Activated naive CD8-positive, alpha-beta T cell treated with anti-CD3 and anti-CD28 coated beads, Interleukin-2, amount 10 ng/mL, durations not matched to agents 7 days and 5 days (primary cell): ENCODE measurements around the gene C12orf42. TPM values are rescaled to one million over a fixed set of nuclear protein-coding genes. Genes with fewer than 3 reads are reported as not detected.

ENCODE experiments used
- ATAC-seq: fragments of 150-1000 bp; cut with Tn5 transposase; one replicate; pipeline ENCODE4 v1.10.0; 2021; ENCODE audit warnings: low read depth, moderate library complexity
- POLR2A ChIA-PET: fragments of 350-600 bp; sonication (Branson Sonifier 250); formaldehyde crosslinking; loops from one replicate; lab custom pipeline; 2021; ENCODE audit warnings: antibody characterized with exemption; lab: Charles Lee
- DNase-seq: peaks from one replicate; pipeline ENCODE4 v3.0.0; 2021
- H3K27ac Mint-ChIP-seq: one replicate; pipeline ENCODE4 v1.8.0; 2022; ENCODE audit warnings: mild to moderate bottlenecking, mixed read lengths
- H3K27me3 Mint-ChIP-seq: one replicate; pipeline ENCODE4 v1.8.0; 2022; ENCODE audit warnings: mild to moderate bottlenecking, moderate library complexity, mixed read lengths
- H3K36me3 Mint-ChIP-seq: one replicate; pipeline ENCODE4 v1.8.0; 2021; ENCODE audit warnings: mild to moderate bottlenecking, mixed read lengths
- H3K4me1 Mint-ChIP-seq: one replicate; pipeline ENCODE4 v1.8.0; 2021; ENCODE audit warnings: mixed read lengths
- H3K4me3 Mint-ChIP-seq: one replicate; pipeline ENCODE4 v1.8.0; 2022; ENCODE audit warnings: mild to moderate bottlenecking, moderate library complexity, mixed read lengths
- H3K9me3 Mint-ChIP-seq: one replicate; pipeline ENCODE4 v1.8.0; 2021; ENCODE audit warnings: mixed read lengths
- total RNA-seq, 2 experiments: library from RNA; stranded (reverse); gene quantifications; one replicate each; pipeline ENCODE4 v1.2.3, GENCODE V29; 2021

Gene C12orf42
- total RNA-seq, 2 experiments from 2014 or later: 4.8 to 5.4 TPM

DNA sequence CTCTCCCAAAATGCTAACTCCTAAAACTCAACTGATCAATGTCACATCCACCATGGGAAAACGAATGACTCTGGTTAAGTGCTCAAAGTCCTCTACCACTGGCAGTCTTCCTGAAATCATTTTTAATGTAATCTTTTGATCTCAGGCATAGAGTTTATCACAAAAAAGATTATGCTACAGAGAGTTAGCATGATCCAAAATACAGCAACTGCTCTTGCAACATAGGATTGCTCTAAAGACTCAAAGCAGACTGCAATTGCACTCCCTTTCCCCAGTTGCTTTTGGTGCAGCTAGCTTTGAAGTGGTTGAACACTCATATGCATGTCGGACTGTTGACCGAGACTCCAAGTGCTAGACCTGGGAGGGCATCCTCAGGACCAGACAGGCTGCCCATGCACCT, 109.3 kb downstream of the C12orf42 start:
- Mint-ChIP-seq H3K9me3 (peaks cover 3% of the 10 kb centered on the region), H3K36me3 (no peaks in the 10 kb centered on the region), H3K27me3 (no peaks in the 10 kb centered on the region), H3K4me1 (no peaks in the 10 kb centered on the region), H3K4me3 (no peak overlapping the region), H3K27ac (no peak overlapping the region)
- DNase-seq: no peak
- ATAC-seq: no peak
- POLR2A ChIA-PET: no interaction called here

DNA sequence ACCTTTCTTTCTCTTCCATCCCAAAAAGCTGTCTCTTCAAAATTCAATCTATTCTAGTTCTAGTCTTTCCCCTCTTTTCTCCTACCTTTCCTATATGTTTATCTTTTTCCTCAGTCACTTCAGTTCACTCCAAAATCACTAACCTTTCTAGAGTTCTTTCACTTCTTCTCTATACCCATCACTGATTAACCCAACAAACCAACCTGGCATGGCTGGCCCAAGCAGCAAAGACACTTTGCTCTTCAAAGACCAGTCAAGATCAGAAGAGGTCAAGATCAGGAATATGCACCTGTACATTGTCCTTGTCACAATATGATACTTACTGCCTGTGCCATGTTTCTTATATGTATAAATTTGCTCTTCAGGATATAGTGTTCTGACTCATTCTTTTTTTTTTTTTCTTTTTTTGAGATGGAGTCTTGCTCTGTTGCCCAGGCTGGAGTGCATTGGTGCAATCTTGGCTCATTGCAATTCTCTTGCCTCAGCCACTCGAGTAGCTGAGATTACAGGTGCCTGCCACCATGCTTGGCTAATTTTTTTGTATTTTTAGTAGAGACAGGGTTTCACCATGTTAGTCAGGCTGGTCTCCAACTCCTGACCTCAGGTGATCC, 112.9 kb downstream of the C12orf42 start:
- Mint-ChIP-seq H3K4me3 (no peak overlapping the region), H3K4me1 (no peaks in the 10 kb centered on the region), H3K27ac (no peak overlapping the region), H3K36me3 (no peaks in the 10 kb centered on the region), H3K9me3 (no peaks in the 10 kb centered on the region), H3K27me3 (no peaks in the 10 kb centered on the region)
- DNase-seq (no peak), ATAC-seq (no peak)
- POLR2A ChIA-PET: no interaction called here

DNA sequence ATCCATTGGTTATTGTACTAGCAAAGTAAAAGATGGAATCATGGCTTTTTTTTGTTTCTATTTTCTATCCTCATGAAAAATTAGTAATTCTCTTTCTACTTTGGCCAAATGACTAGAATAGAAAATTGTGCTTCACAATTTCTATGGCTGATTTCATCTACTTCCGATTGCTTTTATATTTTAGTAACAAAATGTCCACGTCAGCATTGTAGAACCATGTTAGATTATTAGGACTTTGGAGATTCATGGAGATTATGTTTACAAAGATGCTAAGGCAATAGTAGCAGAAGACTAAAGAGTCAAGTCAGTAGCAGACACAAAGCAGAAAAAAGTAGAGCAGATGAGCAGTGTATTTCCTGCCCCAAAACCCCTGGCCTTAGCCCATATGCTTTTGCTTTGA, 113.6 kb downstream of the C12orf42 start:
- no peak overlapping the region for H3K27ac Mint-ChIP-seq
- no peaks in the 10 kb centered on the region for H3K4me1 Mint-ChIP-seq
- H3K4me3 Mint-ChIP-seq: no peak overlapping the region
- DNase-seq: no peak
- H3K36me3 Mint-ChIP-seq: no peaks in the 10 kb centered on the region
- no peaks in the 10 kb centered on the region for H3K9me3 Mint-ChIP-seq
- ATAC-seq: no peak
- POLR2A ChIA-PET: no interaction called here
- no peaks in the 10 kb centered on the region for H3K27me3 Mint-ChIP-seq

DNA sequence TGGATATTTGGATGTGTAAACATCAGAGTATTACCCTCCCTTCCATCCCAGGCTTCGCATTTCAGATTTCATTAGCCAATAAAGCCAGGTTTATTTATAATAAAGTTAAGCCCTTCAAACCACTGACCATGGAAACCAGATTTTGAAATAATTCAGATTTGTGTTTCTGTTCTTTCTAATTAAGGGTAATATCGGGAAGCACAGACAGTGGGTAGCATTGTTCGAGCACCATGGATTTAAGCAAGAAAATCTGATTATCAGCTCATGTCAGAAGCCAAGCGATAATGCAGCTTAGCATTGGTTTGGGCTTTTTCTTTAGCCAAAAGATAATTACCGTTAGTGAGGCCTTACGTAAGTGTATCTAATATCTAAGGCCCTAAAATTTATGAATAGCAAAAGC, 116.1 kb downstream of the C12orf42 start:
- H3K9me3 Mint-ChIP-seq: no peaks in the 10 kb centered on the region
- no peak overlapping the region for H3K27ac Mint-ChIP-seq
- POLR2A ChIA-PET: no interaction called here
- peaks cover 3% of the 10 kb centered on the region for H3K36me3 Mint-ChIP-seq
- H3K4me1 Mint-ChIP-seq: no peaks in the 10 kb centered on the region
- H3K4me3 Mint-ChIP-seq: no peak overlapping the region
- ATAC-seq (no peak), DNase-seq (no peak)
- H3K27me3 Mint-ChIP-seq: no peaks in the 10 kb centered on the region

DNA sequence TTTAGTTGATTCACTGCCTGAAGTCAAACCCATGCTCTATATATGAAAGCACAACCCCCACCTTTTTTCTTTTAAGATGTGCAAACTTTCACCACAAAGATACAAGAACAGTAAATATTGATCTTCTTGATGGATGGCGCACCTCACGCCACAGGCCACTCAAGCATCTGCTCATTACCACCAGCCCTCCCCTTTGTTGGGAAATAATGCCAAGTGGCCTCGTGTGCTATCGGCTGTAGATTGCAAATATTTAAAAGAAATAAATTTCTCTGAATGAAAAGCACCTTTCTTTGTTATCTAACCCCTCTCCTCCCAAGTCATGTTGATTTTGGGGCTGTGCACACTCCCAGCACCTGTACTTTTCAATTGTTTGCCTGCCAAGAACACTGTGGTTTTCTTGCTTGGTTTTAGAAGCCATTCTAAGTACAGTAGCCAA, 122.7 kb downstream of the C12orf42 start:
- POLR2A ChIA-PET: no interaction called here
- H3K36me3 Mint-ChIP-seq: peaks cover 3% of the 10 kb centered on the region
- no peaks in the 10 kb centered on the region for H3K27me3 Mint-ChIP-seq
- DNase-seq (no peak), ATAC-seq (no peak)
- H3K4me1 Mint-ChIP-seq: no peaks in the 10 kb centered on the region
- H3K9me3 Mint-ChIP-seq: peaks cover 4% of the 10 kb centered on the region
- no peak overlapping the region for H3K27ac Mint-ChIP-seq
- no peak overlapping the region for H3K4me3 Mint-ChIP-seq

DNA sequence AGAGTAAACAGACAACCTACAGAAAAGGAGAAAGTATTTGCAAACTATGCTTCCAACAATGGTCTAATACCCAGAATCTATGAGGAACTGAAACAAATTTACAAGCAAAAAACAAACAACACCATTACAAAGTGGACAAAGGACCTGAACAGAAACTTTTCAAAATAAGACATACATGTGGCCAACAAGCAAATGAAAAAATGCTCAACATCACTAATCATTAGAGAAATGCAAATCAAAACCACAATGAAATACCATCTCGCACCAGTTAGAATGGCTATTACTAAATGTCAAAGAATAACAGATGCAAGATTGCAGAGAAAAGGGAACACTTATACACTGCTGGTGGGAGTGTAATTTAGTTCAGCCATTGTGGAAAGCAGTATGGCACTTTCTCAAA, 125.8 kb downstream of the C12orf42 start:
- DNase-seq (no peak), ATAC-seq (no peak)
- Mint-ChIP-seq H3K36me3 (peaks cover 1% of the 10 kb centered on the region), H3K9me3 (peaks cover 7% of the 10 kb centered on the region), H3K27ac (no peak overlapping the region), H3K4me3 (no peak overlapping the region), H3K4me1 (no peaks in the 10 kb centered on the region), H3K27me3 (no peaks in the 10 kb centered on the region)
- POLR2A ChIA-PET: no interaction called here

DNA sequence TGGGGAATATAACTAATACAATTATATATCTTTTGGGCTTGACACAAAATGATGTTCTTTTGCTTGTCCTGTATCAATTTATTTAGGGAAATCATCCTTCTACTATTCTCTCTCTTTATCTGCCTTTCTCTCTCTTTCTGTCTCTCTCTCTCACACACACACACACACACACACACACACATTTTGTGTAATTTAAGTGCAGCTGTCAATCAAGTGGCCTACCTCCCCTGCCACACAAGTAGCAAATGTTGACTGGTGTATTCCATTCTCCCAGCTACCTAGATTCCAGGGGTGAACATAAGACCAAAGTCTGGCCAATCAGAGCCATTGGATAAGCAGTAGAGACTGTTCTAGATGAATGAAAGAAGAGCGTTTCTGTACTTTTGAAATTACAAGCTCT, 127.6 kb downstream of the C12orf42 start:
- peaks cover 1% of the 10 kb centered on the region for H3K36me3 Mint-ChIP-seq
- H3K9me3 Mint-ChIP-seq: peaks cover 7% of the 10 kb centered on the region
- no peak for DNase-seq
- no peak overlapping the region for H3K4me3 Mint-ChIP-seq
- no peak overlapping the region for H3K27ac Mint-ChIP-seq
- POLR2A ChIA-PET: no interaction called here
- ATAC-seq: no peak
- H3K4me1 Mint-ChIP-seq: no peaks in the 10 kb centered on the region
- H3K27me3 Mint-ChIP-seq: no peaks in the 10 kb centered on the region

DNA sequence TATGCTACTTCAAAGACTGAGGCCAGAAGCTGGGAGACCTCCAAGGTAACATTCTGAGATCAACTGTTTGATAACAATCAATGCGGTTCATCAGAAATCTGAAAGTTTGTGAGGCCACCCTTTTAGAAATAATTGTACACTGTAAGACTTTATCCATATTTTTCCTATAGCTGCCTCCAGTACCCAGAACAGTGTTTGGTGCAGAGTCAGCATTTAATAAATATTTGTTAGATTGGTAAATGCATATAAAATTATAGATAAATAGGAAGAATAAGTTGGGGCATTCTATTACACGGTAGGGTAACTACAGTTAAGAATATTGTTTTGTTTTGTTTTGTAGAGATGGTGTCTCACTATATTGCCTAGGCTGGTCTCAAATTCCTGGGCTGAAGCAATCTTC, 141.4 kb downstream of the C12orf42 start:
- ATAC-seq: no peak
- Mint-ChIP-seq H3K27me3 (no peaks in the 10 kb centered on the region), H3K4me3 (no peak overlapping the region)

DNA sequence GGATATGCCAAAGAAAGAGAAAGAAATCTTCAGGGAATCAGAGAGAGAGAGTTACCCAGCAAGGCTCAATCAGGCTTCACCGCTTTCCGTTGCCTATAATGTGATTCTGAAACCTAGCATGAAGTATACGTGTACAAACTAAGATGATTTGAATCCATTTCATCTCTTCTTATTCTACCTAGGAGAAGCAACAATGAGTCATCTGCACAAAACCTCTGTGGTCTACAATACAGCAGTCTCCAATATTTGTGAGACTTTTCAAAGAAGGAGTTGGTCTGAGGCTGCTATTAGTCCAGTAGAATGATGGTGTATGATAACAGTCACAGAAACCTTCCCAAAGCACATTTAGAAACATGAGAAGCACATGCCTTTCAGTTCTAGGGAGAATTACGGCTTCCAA, 141.9 kb downstream of the C12orf42 start:
- H3K27ac Mint-ChIP-seq: no peak overlapping the region
- H3K4me3 Mint-ChIP-seq: no peak overlapping the region
- peaks cover 5% of the 10 kb centered on the region for H3K36me3 Mint-ChIP-seq
- peaks cover 8% of the 10 kb centered on the region for H3K4me1 Mint-ChIP-seq
- DNase-seq (no peak), ATAC-seq (no peak)
- POLR2A ChIA-PET: no interaction called here
- H3K27me3 Mint-ChIP-seq: no peaks in the 10 kb centered on the region
- peaks cover 12% of the 10 kb centered on the region for H3K9me3 Mint-ChIP-seq

More for the DNA sequence above, 141.4 kb downstream of the C12orf42 start:
- Mint-ChIP-seq H3K9me3 (peaks cover 9% of the 10 kb centered on the region), H3K4me1 (peaks cover 6% of the 10 kb centered on the region), H3K27ac (no peak overlapping the region), H3K36me3 (peaks cover 3% of the 10 kb centered on the region)
- POLR2A ChIA-PET: no interaction called here
- no peak for DNase-seq

DNA sequence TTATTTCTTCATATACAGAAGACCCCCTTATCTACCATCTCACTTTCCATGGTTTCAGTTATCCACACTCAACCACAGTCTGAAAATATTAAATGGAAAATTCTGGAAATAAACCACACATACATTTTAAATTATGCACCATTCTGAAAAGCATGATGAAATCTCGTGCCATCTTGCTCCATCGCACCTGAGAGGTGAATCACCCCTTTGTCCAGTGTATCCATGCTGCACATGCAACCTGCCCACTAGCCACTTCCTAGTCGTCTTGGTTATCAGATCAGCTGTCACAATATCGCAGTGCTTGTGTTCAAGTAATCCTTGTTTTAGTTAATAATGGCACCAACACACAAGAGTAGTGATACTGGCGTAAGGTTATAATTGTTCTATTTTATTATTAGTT, 145.7 kb downstream of the C12orf42 start:
- no peak overlapping the region for H3K27ac Mint-ChIP-seq
- peaks cover 8% of the 10 kb centered on the region for H3K4me1 Mint-ChIP-seq
- POLR2A ChIA-PET: no interaction called here
- no peaks in the 10 kb centered on the region for H3K27me3 Mint-ChIP-seq
- no peak for DNase-seq
- no peak overlapping the region for H3K4me3 Mint-ChIP-seq
- no peak for ATAC-seq
- peaks cover 10% of the 10 kb centered on the region for H3K36me3 Mint-ChIP-seq
- peaks cover 10% of the 10 kb centered on the region for H3K9me3 Mint-ChIP-seq

DNA sequence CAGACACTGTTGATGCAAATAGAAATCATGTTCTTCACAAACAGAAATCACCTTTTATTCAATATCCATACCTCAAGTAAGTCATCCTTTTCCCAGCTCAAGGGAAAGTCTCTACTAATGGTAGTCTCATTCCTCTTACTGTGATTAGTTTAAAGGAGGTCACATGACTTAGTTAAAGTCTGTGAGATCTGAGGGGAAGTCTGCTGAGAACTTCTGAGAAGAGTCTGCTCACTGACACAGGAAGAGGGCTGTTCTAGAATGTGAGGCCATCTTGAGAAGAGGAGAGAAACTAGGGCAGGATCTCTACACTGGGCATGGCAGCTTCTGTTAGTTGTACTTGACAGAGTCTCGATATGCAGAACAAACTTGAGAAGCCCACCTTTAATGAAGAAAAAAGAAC, 146.8 kb downstream of the C12orf42 start:
- H3K27me3 Mint-ChIP-seq: no peaks in the 10 kb centered on the region
- no peak overlapping the region for H3K4me3 Mint-ChIP-seq
- ATAC-seq: peak; percentile 66
- no peak for DNase-seq
- POLR2A ChIA-PET: no interaction called here
- H3K27ac Mint-ChIP-seq: no peak overlapping the region
- H3K36me3 Mint-ChIP-seq: peaks cover 10% of the 10 kb centered on the region
- H3K4me1 Mint-ChIP-seq: peaks cover 8% of the 10 kb centered on the region
- H3K9me3 Mint-ChIP-seq: peaks cover 10% of the 10 kb centered on the region

DNA sequence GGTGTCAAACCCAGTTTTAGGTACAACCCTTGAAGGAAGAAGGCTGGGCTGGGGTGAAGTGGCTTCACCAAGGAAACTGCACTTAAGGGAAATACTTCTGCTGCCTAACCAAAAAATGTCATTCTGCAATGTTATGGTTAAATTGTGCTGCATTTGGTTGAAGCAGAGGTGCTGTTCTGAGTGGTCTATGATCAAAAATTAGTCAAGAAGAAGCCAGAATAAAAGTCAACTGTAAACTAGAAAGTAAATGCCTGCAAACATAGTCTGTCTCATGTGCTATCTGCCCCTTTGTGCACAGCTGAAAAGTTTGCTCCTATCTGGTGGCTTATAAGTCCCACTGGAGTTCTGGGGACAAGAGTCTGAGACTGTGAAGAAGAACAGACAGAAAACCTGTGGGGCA, 158.8 kb downstream of the C12orf42 start:
- Mint-ChIP-seq H3K4me1 (no peaks in the 10 kb centered on the region), H3K9me3 (peaks cover 4% of the 10 kb centered on the region), H3K4me3 (no peak overlapping the region), H3K27me3 (no peaks in the 10 kb centered on the region), H3K27ac (no peak overlapping the region), H3K36me3 (no peaks in the 10 kb centered on the region)
- no peak for ATAC-seq
- DNase-seq: no peak
- POLR2A ChIA-PET: no interaction called here

DNA sequence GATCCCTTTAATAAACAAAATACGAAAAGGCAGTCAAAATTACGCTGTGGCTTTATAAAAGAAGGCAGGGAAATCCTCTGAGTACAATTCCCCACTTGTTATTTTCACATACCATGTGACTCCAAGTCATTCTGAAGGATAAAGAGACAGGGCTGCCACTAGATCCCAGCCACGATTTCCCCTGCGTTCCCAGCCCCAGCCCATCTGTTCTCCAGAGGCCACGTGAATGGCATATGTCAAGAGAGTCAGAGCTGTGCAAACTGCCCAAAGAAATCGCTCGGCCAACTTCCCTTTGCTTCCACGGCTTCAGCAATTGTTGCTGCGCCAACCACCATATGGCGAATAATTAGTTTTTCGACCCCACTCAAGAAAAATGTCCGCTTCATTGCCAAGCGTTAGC, 161.3 kb downstream of the C12orf42 start:
- no peak for DNase-seq
- Mint-ChIP-seq H3K4me1 (no peaks in the 10 kb centered on the region), H3K4me3 (no peak overlapping the region), H3K36me3 (no peaks in the 10 kb centered on the region), H3K27me3 (no peaks in the 10 kb centered on the region), H3K9me3 (no peaks in the 10 kb centered on the region), H3K27ac (no peak overlapping the region)
- ATAC-seq: no peak
- POLR2A ChIA-PET: no interaction called here

DNA sequence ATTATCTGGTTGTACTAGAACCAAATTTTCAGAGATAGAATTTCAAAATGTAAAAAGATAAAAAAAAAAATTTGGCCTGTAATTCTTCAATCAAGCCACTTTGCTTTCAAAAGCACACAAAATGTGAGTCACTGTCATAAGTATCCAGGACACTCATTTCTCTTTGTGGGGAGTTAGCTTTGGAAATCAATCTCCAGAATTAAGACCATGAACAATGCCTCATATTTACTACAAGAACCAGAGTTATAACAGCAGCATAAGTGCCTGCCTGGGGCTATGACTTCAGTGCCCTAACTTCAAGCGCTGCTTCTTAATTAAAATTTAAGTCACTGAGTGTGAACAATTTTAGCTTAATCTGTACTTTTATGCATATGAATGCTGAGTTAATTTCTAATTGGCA, 162.1 kb downstream of the C12orf42 start:
- POLR2A ChIA-PET: no interaction called here
- no peaks in the 10 kb centered on the region for H3K36me3 Mint-ChIP-seq
- no peak overlapping the region for H3K4me3 Mint-ChIP-seq
- H3K27me3 Mint-ChIP-seq: no peaks in the 10 kb centered on the region
- no peaks in the 10 kb centered on the region for H3K4me1 Mint-ChIP-seq
- DNase-seq: no peak
- H3K9me3 Mint-ChIP-seq: no peaks in the 10 kb centered on the region
- H3K27ac Mint-ChIP-seq: no peak overlapping the region
- ATAC-seq: no peak

DNA sequence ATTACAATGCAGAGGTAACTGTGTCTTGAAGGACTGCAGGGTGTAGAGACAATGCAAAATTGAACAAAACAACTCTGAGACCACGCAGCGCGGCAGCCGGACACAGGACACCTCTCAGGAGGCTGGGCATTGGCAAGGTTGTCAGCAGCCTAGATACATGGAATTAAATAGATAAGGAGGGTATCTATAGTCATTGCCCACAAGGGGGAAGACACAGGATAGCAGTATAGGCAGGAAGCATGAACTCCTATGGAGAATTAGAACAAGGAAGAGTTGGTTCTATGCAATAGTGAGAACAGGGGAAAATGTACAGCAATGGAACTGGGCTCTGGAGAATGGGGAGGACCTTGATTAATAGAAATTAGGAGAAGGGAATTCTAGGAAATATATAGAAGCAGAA, 164.1 kb downstream of the C12orf42 start:
- POLR2A ChIA-PET: no interaction called here
- Mint-ChIP-seq H3K27ac (no peak overlapping the region), H3K27me3 (no peaks in the 10 kb centered on the region), H3K9me3 (no peaks in the 10 kb centered on the region), H3K36me3 (no peaks in the 10 kb centered on the region), H3K4me1 (no peaks in the 10 kb centered on the region), H3K4me3 (no peak overlapping the region)
- DNase-seq: no peak
- ATAC-seq: no peak
